ENCODE results near the gene CST7. TPM values are rescaled to one million over a fixed set of nuclear protein-coding genes. Genes with fewer than 3 reads are reported as not detected.

Gene CST7
- total RNA-seq, 1 donor from 2014 or later, result 6.7 TPM

DNA sequence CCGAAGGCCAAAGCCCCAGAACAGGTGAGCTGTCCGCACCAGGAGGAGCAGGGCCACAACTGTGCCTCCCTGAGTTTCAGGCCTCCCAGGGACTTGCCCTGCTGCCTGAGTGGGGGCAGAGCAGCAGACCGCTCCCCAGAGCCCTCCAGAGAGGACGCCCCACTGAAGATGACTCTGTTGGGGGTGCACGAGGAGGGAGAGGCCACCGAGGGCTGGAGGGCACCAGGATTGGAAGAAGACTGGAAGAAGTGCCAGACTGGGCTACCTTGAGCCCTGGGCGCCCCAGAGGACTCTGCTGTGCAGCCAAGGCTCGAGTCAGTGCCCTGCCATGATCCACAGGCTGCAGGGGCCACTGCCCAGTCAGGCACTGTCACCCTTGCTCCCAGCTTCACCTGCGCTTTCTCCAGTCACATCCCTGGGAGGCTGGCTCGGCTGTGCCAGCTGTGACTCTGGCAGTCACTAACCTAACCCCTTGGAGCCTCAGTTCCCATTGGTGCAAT lies 11.3 kb downstream of the CST7 start:
- ATAC-seq (no peak), DNase-seq (ENCODE audit: low spot score) (peak; percentile 27)
- intact Hi-C loops (cut with DNase I), result no loop called here

DNA sequence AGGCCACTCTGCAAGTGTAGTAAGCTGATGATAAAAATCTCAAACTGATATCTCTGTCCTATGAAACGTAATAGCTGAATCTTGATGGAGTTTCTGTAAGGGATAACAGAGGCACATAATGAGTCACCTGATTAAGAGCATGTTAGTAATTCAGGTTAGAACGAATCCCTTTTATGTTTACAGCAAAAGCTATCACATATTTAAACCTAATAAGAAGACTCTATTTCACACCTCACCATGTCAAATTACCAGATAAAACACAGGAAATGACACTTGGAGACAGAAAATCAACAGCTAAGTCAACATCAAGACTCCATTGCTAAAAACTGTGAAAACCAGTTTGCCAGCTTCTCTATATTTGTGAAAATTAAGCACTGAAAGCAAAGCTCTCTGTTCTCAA lies 11.8 kb downstream of the CST7 start:
- no peak for ATAC-seq
- intact Hi-C loops (cut with DNase I), result no loop called here
- DNase-seq (ENCODE audit: low spot score), result no peak

DNA sequence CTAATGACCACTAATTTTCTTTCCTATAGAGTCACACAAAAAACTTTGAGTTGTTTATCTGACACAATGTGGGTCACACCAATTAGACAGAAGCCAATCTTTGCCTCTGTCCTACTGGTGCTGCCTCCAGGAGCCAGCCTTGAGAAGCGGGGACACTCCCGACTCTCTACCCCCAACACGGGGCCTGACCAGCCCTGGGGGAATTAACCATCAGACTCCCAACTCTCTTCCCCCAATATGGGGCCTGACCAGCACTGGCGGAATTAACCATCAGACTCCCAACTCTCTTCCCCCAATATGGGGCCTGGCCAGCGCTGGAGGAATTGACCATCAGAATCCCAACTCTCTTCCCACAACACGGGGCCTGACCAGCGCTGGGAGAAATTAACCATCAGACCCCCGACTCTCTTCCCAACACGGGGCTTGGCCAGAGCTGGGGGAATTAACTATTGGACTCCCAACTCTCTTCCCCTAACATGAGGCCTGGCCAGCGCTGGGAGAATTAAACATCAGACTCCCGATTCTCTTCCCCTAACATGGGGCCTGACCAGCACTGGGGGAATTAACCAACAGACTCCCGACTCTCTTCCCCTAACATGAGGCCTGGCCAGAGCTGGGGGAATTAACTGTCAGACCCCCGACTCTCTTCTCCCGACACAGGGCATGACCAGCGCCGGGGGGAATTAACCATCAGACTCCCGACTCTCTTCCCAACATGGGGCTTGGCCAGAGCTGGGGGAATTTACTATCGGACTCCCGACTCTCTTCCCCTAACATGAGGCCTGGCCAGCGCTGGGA lies 12.5 kb downstream of the CST7 start:
- intact Hi-C loops (cut with DNase I), result no loop called here
- DNase-seq (ENCODE audit: low spot score), result no peak
- ATAC-seq, result no peak

DNA sequence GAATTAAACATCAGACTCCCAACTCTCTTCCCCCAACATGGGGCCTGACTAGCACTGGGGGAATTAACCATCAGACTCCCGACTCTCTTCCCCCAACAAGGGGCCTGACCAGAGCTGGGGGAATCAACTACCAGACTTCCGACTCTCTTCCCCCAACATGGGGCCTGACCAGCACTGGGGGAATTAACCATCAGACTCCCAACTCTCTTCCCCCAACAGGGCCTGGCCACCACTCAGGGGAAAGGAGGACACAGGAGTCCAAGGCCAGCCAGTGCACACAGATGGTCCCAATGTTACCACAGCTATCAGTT lies 13.1 kb downstream of the CST7 start:
- no peak for DNase-seq (ENCODE audit: low spot score)
- no peak for ATAC-seq
- intact Hi-C loops (cut with DNase I), result no loop called here

GRCh38 chr20:24962510-24962909 lies 13.4 kb downstream of the CST7 start:
- DNase-seq (ENCODE audit: low spot score), result no peak
- no peak for ATAC-seq
- intact Hi-C loops (cut with DNase I), result no loop called here

- intact Hi-C loops (cut with DNase I), result no loop called here
- ATAC-seq, result no peak
- no peak for DNase-seq (ENCODE audit: low spot score)
These were observed 14.8 kb downstream of the CST7 start for GRCh38 chr20:24963672-24964505.

- DNase-seq (ENCODE audit: low spot score) (no peak), ATAC-seq (peak; percentile 22)
- intact Hi-C loops (cut with DNase I), result no loop called here
These were observed 15.4 kb downstream of the CST7 start for GRCh38 chr20:24964506-24964840.

DNA sequence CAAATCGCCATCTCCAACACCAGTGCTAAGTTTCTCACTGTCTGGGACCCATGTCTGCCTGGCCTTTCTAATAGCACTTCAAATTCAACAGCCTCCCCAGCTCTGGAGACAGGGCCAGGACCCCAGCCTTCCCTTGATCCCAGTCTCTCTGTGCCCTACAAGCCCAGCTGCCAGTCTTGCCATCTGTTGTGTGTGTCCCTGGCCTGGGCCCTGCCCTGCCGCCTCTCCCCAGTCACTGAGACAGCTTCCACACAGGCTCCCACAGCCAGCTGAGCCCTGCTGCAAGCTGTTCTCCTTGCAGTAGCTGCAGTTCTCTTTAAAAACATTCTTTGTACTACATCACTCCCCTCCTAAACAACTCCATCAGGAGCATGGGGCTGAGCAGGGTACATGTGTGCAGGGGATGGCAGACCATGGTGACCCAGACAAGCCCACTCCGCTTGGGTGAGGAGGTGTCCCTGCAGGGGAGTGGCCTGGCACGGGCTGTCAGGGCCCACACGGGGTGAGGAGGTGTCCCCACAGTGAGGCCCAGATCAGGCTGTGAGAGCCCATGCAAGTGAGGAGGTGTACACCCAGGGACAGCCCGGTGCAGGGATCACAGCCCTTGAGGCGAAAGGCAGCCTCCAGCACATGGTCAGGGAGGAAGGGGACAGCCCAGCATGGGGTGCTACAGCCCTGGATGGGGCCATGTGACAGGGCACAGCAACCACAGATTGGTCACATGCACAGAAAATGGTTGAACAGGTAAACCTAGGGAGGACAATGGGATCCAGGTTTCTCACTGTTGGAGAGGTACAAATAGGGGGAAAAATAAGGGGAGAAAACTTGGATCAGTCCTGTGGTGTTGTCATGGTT lies 16.2 kb downstream of the CST7 start:
- DNase-seq (ENCODE audit: low spot score), result peak; percentile 38
- ATAC-seq, result no peak
- intact Hi-C loops (cut with DNase I), result no loop called here

GRCh38 chr20:24966317-24967012 lies 17.4 kb downstream of the CST7 start:
- DNase-seq (ENCODE audit: low spot score) (no peak), ATAC-seq (no peak)
- intact Hi-C loops (cut with DNase I), result no loop called here

DNA sequence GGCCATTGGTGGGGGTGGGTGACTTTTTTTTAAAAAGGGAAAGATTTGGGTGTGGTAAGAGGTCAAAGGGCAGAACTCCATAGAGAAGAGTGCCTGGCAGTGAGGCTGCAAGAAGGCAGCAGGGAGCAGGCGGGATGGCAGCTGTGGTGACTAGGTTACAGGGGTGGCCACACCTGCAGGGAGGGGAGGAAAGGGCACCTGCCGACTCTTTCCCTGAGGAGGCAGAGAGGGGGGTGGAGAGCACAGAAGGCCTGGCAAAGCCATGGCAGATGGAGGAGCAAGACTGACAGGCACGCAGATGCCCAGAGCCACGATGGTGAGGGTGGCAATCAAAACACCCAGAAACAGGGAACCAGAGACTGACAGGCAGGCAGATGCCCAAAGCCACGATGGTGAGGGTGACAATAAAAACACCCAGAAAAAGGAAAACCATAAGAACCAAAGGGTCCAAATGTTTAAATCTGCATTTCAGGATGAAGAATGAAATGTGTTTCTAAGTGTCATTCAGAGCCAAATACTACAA lies 19.3 kb downstream of the CST7 start:
- DNase-seq (ENCODE audit: low spot score) (no peak), ATAC-seq (no peak)

DNA sequence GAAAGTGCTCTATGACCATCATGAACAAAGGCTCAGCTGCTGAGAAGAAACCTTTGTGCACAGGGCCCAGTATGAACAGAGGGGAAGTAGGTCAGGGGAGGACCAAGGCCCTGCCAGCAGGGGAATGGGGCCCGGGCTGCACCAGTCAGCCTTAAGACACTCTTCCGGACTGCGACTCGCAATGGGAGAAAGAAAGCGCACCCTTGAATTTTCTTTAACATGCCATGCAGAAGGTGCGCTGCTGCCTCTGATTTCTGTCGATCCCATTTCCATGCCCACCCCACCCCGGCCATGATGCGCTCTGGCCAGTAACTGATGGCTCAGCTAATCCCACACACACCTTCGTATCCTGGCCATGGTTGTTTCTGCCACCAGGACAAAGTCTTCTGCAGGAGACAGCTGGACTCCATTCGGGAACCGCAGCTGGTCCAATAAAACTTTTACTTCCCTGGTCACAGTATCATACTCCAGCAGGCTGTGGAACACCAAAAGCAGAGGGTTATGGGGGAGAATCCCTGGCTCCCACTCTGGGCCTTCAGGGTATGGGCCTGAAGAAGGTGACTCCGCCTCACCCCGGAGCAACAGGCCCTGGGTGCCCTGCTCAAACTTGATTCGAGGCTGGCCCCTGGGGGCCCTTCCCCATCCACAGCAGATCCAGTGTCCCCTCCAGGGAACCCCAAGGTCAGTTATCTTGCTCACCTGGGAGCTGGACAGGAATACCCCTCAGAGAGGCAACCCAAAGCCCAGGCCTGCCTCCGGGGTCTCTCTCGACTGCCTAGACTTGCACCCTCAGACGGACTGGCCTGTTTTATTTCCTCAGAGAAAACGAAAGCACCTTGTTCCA lies 20.3 kb downstream of the CST7 start:
- intact Hi-C loops (cut with DNase I), result no loop called here
- ATAC-seq (no peak), DNase-seq (ENCODE audit: low spot score) (no peak)

More for the DNA sequence above, 19.3 kb downstream of the CST7 start:
- intact Hi-C loops (cut with DNase I), result no loop called here

DNA sequence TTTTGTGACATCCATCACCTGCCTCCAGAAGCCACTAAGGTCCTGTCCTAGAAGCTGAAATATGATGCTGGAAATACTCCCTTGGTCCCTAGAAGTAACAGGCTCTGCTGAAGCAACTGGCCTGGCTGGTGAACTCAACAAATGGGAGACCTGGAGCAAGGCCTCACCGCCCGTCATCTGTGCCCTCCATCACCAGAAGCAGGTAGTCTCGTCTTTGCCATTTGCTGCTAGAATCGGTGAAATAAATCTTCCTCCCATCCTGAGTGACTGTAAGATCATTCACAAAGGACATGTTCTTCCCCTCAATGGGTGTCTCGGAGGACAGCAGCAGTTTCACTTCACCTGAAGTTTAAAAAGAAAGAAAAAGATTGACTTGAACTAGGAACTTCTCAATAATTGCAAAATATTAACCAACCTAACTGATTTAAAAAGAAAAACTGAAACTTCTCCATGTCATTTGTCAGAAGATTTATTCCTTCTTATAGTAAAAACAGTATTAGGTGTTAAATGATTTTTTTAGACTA lies 21.0 kb downstream of the CST7 start:
- no peak for DNase-seq (ENCODE audit: low spot score)
- intact Hi-C loops (cut with DNase I), result no loop called here
- no peak for ATAC-seq

- no peak for DNase-seq (ENCODE audit: low spot score)
- peak; percentile 24 for ATAC-seq
- intact Hi-C loops (cut with DNase I), result no loop called here
These were observed 21.7 kb downstream of the CST7 start for GRCh38 chr20:24970754-24971153.

DNA sequence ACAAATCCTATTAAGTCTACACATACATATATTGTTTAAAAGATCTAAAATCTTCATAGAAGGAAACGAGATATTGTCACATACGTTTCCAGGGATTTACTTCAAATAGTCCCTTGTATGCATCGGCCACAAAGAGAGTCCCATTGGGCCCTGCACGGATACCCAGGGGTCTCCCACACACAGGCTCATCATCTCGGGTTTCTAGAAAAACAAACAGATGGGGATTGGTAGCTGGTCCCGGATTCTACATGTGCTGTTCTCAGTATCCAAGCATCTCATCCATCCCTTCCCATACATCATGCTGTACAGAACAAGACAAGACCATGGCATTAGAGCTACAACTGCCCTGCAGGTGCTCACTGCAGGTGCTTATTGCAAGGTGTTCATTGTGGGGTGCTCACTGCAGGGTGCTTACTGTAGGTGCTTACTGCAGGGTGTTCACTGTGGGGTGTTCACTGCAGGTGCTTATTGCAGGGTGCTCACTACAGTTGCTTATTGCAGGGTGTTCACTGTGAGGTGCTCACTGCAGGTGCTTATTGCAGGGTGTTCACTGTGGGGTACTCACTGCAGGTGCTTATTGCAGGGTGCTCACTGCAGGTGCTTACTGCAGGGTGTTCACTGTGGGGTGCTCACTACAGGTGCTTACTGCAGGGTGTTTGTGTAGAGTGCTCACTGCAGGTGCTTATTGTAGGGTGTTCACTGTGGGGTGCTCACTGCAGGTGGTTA lies 22.5 kb downstream of the CST7 start:
- DNase-seq (ENCODE audit: low spot score), result peak; percentile 6
- intact Hi-C loops (cut with DNase I), result no loop called here
- ATAC-seq, result no peak

GRCh38 chr20:24972341-24972740 lies 23.3 kb downstream of the CST7 start:
- intact Hi-C loops (cut with DNase I), result no loop called here
- ATAC-seq (no peak), DNase-seq (ENCODE audit: low spot score) (peak; percentile 21)

- DNase-seq (ENCODE audit: low spot score), result no peak
- intact Hi-C loops (cut with DNase I), result no loop called here
- ATAC-seq, result no peak
These were observed 28.3 kb downstream of the CST7 start for GRCh38 chr20:24977336-24977735.

- DNase-seq (ENCODE audit: low spot score) (no peak), ATAC-seq (peak; percentile 76)
- intact Hi-C loops (cut with DNase I), result no loop called here
These were observed 28.7 kb downstream of the CST7 start for GRCh38 chr20:24977797-24978196.

Data from sciatic nerve (tissue), 2 donors.